GM21717 (cell line): ENCODE data around the gene ATRN.
"Not testable (repeated sequence)": the region's sequence is repeated elsewhere in the genome, so short reads cannot be mapped to it uniquely, and the experiment has no call there.

Experiments used
- ATAC-seq: cut with Tn5 transposase; IDR thresholded peaks from one replicate; pipeline ENCODE4 v1.9.1; 2021; ENCODE audit warnings: mild to moderate bottlenecking, moderate library complexity; ENCODE audit not compliant: unreplicated experiment

The ATRN gene

DNA sequence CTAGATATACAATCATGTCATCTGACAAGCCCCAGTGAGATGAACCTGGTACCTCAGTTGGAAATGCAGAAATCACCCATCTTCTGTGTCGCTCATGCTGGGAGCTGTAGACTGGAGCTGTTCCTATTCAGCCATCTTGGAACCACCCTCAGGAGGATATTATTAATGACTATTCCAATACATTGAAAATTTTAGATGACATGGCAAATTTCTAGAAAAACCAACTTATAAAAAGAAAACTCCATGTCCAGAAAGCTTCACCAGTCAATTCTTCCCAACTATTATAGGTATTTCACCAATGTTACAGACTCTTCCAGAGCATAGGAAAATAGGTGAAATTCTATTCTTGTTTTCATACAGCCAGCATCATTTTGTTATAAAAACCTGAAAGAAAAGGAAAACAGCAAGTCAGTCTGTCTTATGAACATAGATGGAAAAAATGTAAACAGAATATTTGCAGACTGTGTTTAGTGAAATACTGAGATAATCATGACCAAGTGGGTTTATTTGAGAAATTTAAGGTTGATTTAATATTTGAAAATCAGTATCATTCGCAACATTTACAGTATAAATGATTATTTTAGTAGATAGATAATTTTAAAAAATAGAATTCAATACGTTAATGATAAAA is 43.3 kb downstream of the ATRN start:
- no peak for ATAC-seq

- ATAC-seq, result no peak
Observed at GRCh38 chr20:3515379-3516170, 44.8 kb downstream of the ATRN start.

DNA sequence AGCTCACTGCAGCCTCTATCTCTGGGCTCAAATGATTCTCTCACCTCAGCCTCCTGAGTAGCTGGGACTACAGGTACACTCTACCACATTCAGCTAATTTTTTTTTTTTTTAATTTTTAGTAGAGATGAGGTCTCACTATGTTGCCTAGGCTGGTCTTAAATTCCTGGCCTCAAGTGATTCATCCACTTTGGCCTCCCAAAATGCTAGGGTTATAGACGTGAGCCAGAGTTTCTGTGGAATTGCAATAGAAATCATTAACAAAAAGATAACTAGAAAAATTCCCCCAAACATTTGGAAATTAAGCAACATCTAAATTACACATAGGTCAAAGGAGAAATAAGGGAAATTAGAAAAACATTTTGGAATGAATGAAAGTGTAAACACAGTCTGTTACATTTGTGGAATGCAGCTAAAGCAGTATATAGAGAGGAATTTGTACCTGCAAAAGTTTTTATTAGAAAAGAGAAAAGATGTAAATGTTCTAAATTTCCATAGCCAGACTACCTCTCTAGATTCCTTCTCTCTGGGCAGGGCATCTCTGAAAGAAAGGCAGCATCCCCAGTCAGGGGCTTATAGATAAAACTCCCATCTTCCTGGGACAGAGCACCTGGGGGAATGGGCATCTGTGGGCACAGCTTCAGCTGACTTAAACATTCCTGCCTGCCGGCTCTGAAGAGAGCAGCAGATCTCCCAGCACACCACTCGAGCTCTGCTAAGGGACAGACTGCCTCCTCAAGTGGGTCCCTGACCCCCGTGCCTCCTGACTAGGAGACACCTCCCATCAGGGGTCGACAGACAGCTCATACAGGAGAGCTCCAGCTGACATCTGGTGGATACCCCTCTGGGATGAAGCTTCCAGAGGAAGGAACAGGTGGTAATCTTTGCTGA is 51.3 kb downstream of the ATRN start:
- ATAC-seq, result no peak

DNA sequence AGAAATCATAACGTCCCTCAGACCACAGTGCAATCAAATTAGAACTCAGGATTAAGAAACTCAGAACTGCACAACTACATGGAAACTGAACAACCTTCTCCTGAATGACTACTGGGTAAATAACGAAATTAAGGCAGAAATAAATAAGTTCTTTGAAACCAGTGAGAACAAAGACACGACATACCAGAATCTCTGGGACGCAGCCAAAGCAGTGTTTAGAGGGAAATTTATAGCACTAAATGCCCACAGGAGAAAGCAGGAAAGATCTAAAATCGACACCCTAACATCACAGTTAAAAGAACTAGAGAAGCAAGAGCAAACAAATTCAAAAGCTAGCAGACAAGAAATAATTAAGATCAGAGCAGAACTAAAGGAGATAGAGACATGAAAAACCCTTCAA is 53.9 kb downstream of the ATRN start:
- not testable (repeated sequence) for ATAC-seq

- no peak for ATAC-seq
Observed at GRCh38 chr20:3532089-3532615, 61.3 kb downstream of the ATRN start.

GRCh38 chr20:3537733-3538132 is 66.9 kb downstream of the ATRN start:
- not testable (repeated sequence) for ATAC-seq

GRCh38 chr20:3539311-3540107 is 68.7 kb downstream of the ATRN start:
- no peak for ATAC-seq

DNA sequence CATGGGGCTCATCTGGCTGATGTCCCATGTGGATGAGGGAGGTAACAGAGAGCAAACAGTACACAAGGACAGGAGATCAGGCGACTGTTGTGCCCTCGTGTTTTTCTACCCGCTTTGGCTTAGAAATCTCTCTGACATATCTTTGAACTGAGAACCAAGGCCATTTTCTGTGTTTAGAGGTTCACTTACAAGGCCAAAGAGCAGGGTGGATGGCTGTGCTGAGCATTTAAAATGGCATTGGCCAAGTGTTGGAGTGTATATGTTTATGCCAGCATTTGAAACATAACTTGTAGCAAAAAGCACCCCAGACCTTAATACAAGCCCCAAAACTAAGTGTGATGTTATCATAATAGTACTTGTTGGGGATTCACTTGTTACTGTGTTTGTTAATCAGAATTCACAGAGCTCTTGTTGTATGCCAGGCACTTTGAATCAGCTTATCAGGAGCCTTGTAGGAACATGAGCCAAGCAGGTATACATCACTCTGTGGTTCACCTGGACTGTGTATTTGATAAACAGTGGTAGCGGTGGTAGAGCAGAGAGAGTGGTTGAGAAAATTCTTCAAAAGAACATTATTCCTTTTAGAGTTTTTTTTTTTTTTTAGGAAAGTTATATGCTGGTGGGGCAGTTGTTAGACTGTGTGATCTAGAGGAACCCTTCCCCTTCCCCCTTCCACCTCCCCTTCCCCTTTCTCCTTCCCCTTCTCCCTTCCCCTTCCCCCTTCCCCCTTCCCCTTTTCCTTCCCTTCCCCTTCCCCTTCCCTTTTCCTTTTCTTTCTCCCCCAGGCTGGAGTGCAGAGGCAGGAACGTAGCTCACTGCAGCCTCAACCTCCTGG is 71.3 kb downstream of the ATRN start:
- no peak for ATAC-seq

DNA sequence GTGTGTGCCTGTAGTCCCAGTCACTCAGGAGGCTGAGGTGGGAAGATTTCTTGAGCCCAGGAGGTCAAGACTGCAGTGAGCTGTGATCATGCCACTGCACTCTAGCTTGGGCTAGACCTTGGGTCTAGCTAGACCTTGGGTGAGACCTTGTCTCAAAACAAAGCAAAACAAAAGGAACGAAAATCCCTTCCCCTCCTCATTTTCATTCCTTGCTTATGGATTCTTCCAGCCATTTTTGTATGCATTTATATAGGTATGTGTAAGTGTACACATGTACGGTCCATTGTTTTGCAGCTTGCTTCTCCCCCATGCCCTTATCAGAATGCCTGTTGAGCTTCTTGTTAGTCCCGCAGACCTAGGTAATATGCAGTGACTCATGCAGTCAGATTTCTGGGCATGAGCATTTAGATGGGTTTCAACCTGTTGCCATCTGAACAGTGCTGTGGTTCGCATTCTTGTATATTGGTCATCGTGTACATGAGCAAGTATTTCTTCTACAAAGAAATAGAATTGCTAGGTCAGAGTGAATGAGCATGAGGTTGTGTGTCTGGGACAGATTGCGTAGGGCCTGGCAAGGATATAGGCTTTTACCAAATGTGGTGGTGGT is 73.2 kb downstream of the ATRN start:
- ATAC-seq, result no peak

GRCh38 chr20:3545401-3545925 is 74.6 kb downstream of the ATRN start:
- ATAC-seq, result no peak

DNA sequence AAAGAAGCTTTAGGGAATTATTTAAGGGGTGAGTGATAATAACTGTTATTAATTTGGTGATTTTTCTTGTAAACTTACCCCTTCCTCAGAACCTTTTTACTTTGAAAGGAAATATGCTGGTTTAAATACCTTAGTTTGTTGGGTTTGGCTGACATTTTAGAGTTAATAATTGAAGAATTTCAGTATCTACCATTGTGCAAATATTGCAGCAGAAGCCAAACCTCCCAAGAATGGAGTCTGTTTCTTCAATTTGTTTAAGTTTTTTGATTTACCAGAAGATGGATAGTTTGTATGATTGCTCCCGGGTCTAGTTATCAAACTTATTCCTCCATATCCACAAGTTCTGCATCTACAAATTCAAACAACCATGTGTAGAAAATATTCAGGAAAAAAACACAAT is 77.1 kb downstream of the ATRN start:
- ATAC-seq, result no peak

- no peak for ATAC-seq
Observed at GRCh38 chr20:3550837-3551236, 80.0 kb downstream of the ATRN start.

GRCh38 chr20:3551681-3552434 is 81.0 kb downstream of the ATRN start:
- ATAC-seq, result no peak

GRCh38 chr20:3553663-3554062 is 82.8 kb downstream of the ATRN start:
- no peak for ATAC-seq

DNA sequence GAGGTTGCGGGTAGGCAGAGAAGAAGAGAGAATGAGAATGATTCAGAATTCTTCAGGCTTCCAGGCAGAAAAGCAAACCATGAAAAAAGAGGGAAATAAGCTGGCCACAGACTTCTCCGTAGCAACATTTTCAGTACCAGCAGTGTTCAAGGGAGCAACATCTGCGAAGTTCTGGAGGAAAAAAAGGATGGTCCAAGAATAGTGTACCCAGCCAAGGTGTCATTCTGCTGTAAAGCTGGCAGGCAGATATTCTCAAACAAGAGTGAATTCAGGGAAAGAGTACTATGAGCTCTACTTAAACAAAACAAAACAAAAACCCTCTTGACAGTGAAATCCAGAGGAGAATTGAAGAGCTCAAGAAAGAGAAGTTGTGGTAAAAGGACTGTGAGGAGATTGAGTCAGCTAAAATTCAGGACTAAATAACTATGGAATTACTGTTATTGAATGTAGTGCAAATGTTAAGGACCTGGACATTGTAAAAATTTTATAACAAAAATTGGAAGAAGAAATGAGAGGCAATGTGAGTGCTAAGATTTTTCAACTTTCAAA is 86.5 kb downstream of the ATRN start:
- no peak for ATAC-seq

DNA sequence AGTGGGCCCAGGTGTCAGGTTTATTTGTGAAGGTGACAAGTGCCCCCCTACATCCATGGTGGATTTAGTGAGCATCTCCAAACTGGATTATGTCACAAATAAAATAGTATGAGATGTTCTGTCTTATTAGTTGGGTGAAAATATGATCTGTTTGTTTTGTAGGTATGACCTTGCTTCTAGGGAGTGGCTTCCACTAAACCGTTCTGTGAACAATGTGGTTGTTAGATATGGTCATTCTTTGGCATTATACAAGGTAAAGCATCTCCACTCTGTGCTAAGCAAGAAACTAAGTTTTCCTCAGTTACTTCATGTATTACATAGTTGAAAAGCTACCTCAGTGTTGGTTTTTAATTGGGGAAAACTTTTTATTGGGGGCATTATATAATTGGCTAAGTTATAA is 88.4 kb downstream of the ATRN start:
- no peak for ATAC-seq

DNA sequence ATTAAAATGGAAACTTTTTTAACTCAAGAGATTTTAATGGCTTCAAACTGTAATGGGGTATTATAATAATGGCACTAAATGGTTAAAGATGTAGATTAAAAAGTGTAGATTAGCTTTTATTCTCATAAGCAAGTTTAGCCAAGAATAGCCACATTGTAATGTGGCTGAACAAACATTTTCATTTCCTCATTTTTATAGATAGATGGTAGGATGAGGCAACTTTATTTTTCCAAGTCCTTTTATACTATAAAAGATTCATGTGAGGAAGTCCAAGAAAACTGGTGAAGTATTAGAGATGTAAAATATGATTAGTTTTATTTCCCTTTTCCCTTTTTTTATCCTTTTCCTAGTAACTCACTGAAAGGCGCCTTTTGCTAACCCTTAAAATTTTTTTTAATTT is 88.8 kb downstream of the ATRN start:
- ATAC-seq, result no peak

DNA sequence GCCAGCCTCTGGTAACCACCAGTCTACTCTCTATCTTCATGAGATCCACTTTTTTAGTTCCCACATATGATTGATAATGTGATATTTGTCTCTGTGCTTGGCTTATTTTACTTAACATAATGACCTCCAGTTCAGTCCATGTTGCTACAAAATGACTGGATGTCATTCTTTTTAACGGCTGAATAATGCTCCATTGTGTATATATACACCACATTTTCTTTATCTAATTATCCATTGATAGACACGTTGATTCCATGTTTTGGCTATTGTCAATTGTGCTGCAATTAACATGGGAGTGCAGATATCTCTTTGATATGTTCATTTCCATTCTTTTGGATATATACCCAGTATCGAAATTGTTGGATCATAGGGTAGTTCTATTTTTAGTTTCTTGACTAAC is 89.3 kb downstream of the ATRN start:
- ATAC-seq, result no peak
